Measurements from ENCODE around the gene LEFTY1.
"Not testable (repeated sequence)": the region's sequence is repeated elsewhere in the genome, so short reads cannot be mapped to it uniquely, and the experiment has no call there.

The LEFTY1 gene

DNA sequence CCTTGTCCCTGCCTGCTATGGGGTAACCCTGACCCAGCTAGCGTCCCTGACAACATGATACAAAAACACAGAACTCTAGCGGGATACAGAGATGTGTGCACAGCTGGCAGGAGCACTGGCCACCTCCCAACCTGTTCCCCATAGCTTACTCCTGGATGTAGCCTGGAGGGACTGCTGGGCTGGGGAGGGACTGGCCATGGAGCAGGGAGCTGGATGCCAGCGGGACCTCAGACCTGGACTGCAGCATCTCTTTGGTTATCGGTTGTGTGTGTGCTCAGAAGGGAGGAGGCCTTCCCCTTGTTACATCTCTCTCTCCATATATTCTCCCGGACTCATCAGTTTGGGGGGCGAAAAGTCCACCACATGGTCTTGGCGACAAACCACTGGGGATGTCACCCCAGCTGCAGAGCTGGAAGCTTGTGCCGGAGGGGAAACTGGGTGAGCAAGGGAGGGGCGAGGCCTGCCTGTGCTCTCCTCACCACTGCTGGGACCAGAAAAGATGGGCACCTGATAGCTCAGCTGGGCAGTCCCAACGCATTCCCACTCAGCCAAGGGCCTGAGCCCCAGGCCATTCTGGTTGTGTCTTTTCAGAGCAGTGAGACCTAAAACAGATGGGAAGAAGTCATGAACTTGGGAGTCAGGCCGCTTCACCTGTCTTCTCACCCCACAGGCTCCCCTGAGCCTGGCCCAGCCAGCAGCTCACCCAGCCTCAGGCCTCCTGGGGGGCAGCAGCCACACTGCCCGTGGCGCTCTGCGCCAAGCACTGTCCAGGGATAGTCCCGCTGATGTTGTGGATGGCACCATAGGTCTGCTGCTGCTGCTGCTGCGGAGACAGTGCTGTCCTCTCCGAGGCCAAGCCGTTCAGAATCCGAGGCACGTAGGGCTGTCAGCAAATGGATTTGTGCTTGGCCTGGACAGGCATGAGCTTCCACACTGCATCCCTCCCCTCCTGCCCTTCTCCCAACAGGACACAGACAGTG is 42.3 kb downstream of the LEFTY1 start:
- DNase-seq: no peak

DNA sequence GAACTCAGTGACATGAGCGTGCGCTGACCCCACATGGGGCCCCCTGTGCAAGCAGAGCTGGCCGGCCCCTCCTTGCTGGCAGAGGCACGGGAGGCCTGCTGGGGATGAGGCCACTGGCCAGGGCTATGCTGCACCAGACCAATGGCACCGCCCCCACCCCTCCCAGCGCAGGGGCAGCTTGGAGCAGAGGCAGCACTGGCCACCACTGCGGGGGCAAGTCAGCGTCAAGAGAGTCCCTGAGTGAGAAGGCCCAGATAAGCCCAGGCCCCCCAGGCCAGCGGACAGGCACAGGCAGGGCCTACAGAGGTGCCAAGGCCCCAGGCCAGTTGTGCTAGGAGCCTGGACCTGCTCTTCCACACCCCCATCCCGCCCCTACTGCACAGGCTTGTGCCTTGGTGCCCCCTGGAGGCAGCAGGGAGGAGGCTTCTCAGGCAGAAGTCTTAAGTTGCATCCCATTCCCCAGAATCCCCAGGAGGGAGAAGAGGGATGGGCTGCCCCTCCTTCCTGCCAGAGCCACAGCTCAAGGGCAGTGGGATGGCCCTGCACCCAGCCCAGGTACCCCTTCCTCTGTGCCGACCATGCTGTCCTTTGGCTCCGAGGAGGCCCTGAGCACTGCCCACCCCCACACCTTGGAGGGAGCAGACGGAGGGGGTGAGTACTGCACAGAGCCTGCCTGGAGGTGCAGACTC is 43.2 kb downstream of the LEFTY1 start:
- DNase-seq: peak; percentile 41

DNA sequence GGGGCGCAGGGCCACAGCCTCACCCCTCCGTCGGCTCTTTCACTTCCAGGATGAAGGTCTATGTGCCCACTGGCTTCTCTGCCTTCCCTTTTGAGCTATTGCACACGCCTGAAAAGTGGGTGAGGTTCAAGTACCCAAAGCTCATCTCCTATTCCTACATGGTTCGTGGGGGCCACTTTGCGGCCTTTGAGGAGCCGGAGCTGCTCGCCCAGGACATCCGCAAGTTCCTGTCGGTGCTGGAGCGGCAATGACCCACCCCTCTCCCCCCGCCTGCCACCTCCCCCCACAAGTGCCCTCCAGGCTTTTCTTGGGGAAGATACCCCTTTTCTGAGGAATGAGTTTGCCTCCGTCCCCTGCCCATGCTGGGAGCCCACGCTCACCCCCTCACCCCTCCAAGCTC is 43.8 kb downstream of the LEFTY1 start:
- no peak for DNase-seq

GRCh38 chr1:225844236-225845061 is 44.5 kb downstream of the LEFTY1 start:
- DNase-seq: no peak

DNA sequence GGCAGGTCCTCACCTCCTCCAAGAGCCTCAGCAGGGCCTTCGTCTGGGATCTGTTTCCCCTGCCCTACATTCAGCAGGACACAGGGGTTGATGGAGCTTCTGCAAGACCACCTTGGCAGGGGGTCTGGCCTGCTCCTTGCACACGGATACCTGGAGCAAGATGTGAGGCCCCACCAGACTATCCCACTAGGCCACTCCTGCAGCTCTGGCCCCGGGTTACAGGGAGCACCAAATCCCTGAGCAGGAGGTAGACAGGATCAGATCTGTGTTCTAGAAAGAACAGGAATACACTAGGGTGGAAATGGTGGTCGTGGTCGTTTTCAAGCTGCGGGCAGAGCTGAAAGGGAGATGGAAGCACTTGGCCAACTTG is 45.5 kb downstream of the LEFTY1 start:
- DNase-seq: no peak

DNA sequence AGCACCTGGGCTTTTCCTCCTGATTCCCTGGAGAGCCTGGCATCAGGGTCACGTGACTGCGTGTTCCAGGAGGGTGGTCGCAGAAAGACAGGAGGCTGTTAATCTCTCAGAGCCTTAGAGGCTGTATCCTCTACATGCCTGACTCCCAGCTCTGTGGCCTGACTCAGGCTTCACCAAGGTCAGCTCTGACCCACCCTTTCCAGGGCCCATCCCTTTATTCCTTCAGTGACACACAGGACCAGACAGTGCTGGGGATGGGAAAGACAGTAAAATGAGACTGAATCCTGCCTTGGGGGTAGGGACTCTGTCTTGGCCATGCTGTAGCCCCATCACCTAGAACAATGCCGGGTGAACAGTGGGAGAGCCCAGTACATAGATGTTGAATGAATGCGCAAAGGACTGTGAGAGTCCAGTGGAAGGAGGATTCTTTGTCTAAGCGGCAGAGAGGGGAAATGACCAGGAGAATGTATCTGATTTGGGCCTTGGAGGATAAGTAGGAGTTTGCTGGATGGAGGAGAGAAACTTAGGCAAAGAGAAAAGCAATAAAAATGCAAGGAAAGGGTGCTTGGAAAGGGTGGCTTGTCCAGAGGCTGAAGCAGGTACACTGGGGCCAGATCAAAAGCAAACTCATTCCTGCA is 46.0 kb downstream of the LEFTY1 start:
- no peak for DNase-seq

GRCh38 chr1:225842074-225842473 is 46.9 kb downstream of the LEFTY1 start:
- no peak for DNase-seq

DNA sequence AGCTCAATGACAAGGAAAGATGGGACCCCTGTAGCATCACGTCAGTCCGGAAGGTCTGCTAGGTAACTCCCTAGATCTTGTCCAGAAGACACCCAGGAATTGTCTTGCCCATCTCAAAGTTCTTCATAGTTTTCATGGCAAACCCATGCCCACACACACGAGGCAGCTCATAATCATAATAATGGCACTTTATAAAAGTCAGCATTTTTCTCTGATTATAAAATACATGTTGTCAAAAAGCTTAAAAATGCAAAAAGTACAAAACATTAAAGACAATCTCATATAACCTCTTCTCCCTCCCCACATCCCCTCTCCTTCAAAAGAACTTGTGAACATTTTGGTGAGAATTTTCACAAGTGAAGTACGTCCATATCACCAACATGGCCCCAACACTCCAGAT is 48.2 kb downstream of the LEFTY1 start:
- DNase-seq: no peak

DNA sequence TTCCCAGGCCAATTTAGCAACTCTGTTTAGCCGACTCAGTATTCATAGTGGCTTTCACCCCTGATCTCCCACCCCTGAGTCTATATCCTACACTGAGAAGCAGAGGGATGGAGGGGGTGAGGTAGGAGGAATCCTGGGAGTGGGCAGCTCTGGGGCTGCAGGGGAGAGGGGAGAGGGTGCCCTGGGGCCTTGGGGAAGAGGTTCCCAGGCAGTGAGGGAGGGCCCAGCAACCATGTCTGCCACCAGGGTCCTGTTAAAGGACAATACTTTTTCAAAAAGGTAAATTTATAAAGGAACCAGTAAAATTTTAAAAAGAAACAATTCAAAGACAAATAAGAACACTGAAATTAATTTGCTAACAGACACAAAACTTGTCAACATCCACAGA is 48.7 kb downstream of the LEFTY1 start:
- no peak for DNase-seq

DNA sequence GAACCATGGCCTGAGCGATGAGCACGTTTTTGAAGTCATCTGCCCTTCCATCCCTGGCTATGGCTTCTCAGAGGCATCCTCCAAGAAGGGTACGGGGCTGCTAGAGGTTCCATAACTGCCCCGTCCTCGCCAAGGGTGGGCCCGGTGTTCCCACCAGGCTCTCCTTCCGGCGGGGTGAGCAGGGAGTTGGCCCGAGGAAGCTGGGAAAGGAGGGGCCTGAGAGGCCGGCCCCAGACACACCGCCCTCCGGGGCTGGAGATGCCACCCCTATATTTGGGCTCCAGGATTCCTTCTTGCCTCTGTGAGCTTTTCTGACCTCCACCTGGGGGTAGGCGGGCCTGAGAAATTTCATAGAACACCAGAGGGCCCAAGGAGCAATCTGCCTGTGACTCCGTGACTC is 50.2 kb downstream of the LEFTY1 start:
- no peak for DNase-seq

- DNase-seq: not testable (repeated sequence)
Measured at GRCh38 chr1:225836296-225836695, 52.6 kb downstream of the LEFTY1 start.

All from activated CD4-positive, alpha-beta T cell treated with anti-CD3 and anti-CD28 coated beads, Interleukin-2, Interleukin-6, amounts not matched to agents 100 ng/mL and 50 ng/mL, durations not matched to agents 16 hours and 8 hours (primary cell).